IMR-90 (cell line): ENCODE measurements around the gene RETREG1. TPM values are rescaled to one million over a fixed set of nuclear protein-coding genes. Genes with fewer than 3 reads are reported as not detected.
A peak's percentile ranks its signal among the peaks of the same experiment; 100 is the strongest.

ENCODE experiments used
- ATAC-seq: fragments of 200-7000 bp; cut with Tn5 transposase; 2 replicates; pipeline ENCODE4 v1.9.1; 2020; ENCODE audit warnings: low read depth, mild to moderate bottlenecking, moderate library complexity
- BruUV-seq: library from RNA; stranded (reverse); fragments of 400-500 nt; replicated peaks from 2 replicates; lab custom pipeline; 2021; lab: Mats Ljungman, UMichigan
- CTCF ChIA-PET: fragments of 300-600 bp; formaldehyde crosslinking; extraction: SDS; loops from one replicate; lab custom pipeline; 2021; ENCODE audit warnings: antibody characterized with exemption; lab: Yijun Ruan, JAX
- POLR2A ChIA-PET: fragments of 300-600 bp; sonication (Branson Sonifier 250); formaldehyde crosslinking; loops from one replicate; lab custom pipeline; 2022; ENCODE audit warnings: antibody characterized with exemption; ENCODE audit not compliant: unreplicated experiment; lab: Charles Lee
- DNase-seq: peaks from one replicate; pipeline ENCODE4 v3.0.0; 2013
- H2AFZ ChIP-seq: replicated peaks from 2 replicates; pipeline ENCODE3; 2013; ENCODE audit warnings: low read length, mild to moderate bottlenecking; ENCODE audit not compliant: poor library complexity
- H2AK5ac ChIP-seq: 2 replicates; pipeline ENCODE4 v1.6.1; 2013; ENCODE audit warnings: low read depth, low read length, inconsistent platforms
- H2AK9ac ChIP-seq: replicated peaks from 2 replicates; pipeline ENCODE3; 2013; ENCODE audit warnings: mild to moderate bottlenecking, low read depth, low read length, moderate library complexity; ENCODE audit not compliant: poor library complexity
- H2BK120ac ChIP-seq: 2 replicates; pipeline ENCODE4 v1.6.1; 2013; ENCODE audit warnings: low read depth, low read length, inconsistent platforms
- H2BK15ac ChIP-seq: 3 replicates; pipeline ENCODE4 v1.6.1; 2013; ENCODE audit warnings: low read depth, low read length, inconsistent platforms
- H2BK20ac ChIP-seq: 2 replicates; pipeline ENCODE4 v1.6.1; 2013; ENCODE audit warnings: low read depth, mild to moderate bottlenecking, inconsistent platforms, low read length, moderate library complexity
- H2BK5ac ChIP-seq: 2 replicates; pipeline ENCODE4 v1.6.1; 2013; ENCODE audit warnings: mild to moderate bottlenecking, low read depth, low read length, inconsistent platforms; ENCODE audit not compliant: poor library complexity, severe bottlenecking
- H3K14ac ChIP-seq: replicated peaks from 2 replicates; pipeline ENCODE4 v1.6.1; 2013; ENCODE audit warnings: low read depth, low read length, inconsistent platforms
- H3K18ac ChIP-seq: 2 replicates; pipeline ENCODE4 v1.6.1; 2013; ENCODE audit warnings: low read depth, low read length, control low read depth
- H3K23ac ChIP-seq: 2 replicates; pipeline ENCODE4 v1.6.1; 2013; ENCODE audit warnings: low read depth, low read length, inconsistent platforms
- H3K27ac ChIP-seq: 2 replicates; pipeline ENCODE4 v1.5.1; 2013; ENCODE audit warnings: mild to moderate bottlenecking, control low read depth, low read length; ENCODE audit not compliant: insufficient read depth
- H3K27me3 ChIP-seq: 2 replicates; pipeline ENCODE4 v1.6.1; 2013; ENCODE audit warnings: low read length; ENCODE audit not compliant: control insufficient read depth, insufficient read depth
- H3K36me3 ChIP-seq: 2 replicates; pipeline ENCODE4 v1.6.1; 2013; ENCODE audit warnings: low read length, mixed read lengths; ENCODE audit not compliant: control insufficient read depth, insufficient read depth
- H3K4ac ChIP-seq: 2 replicates; pipeline ENCODE4 v1.6.1; 2013; ENCODE audit warnings: low read depth, low read length, inconsistent platforms
- H3K4me1 ChIP-seq: 2 replicates; pipeline ENCODE4 v1.6.1; 2013; ENCODE audit warnings: low read length, mixed read lengths; ENCODE audit not compliant: control insufficient read depth, insufficient read depth
- H3K4me2 ChIP-seq: 2 replicates; pipeline ENCODE4 v1.6.1; 2013; ENCODE audit warnings: low read depth, mild to moderate bottlenecking, control low read depth, low read length, moderate library complexity
- H3K4me3 ChIP-seq: 2 replicates; pipeline ENCODE4 v1.5.1; 2013; ENCODE audit warnings: low read depth, mild to moderate bottlenecking, control low read depth, low read length, moderate library complexity; ENCODE audit not compliant: insufficient read depth
- H3K56ac ChIP-seq: 2 replicates; pipeline ENCODE4 v1.6.1; 2013; ENCODE audit warnings: low read length, inconsistent platforms; ENCODE audit not compliant: insufficient read depth; ENCODE audit errors: extremely low read depth
- H3K79me1 ChIP-seq, 2 experiments: 2 replicates each; pipeline ENCODE4 v1.6.1; 2013; ENCODE audit warnings: low read length in 2 of 2, inconsistent platforms in 1 of 2, low read depth in 1 of 2
- H3K9ac ChIP-seq: 2 replicates; pipeline ENCODE4 v1.6.1; 2013; ENCODE audit warnings: low read depth, low read length, control low read depth
- H3K9me1 ChIP-seq: 2 replicates; pipeline ENCODE4 v1.6.1; 2013; ENCODE audit warnings: low read length, inconsistent platforms; ENCODE audit not compliant: insufficient read depth
- H3K9me3 ChIP-seq: 2 replicates; pipeline ENCODE4 v1.6.1; 2013; ENCODE audit warnings: low read length; ENCODE audit not compliant: control insufficient read depth, insufficient read depth
- H4K20me1 ChIP-seq: 2 replicates; pipeline ENCODE4 v1.6.1; 2013; ENCODE audit warnings: low read length, inconsistent platforms; ENCODE audit not compliant: insufficient read depth
- H4K5ac ChIP-seq: 2 replicates; pipeline ENCODE4 v1.6.1; 2013; ENCODE audit warnings: mild to moderate bottlenecking, low read depth, low read length, control low read depth
- H4K8ac ChIP-seq, 2 experiments: 2 replicates each; pipeline ENCODE4 v1.6.1; 2013; ENCODE audit warnings: low read depth in 2 of 2, low read length in 2 of 2, control low read depth in 1 of 2, inconsistent platforms in 1 of 2
- H4K91ac ChIP-seq: 2 replicates; pipeline ENCODE4 v1.6.1; 2013; ENCODE audit warnings: low read depth, low read length, inconsistent platforms; ENCODE audit not compliant: insufficient read depth
- NFE2L2 ChIP-seq: fragments of 150-350 bp; IDR thresholded peaks from 2 replicates; pipeline ENCODE4 v1.6.1; 2016; ENCODE audit warnings: low read depth, mild to moderate bottlenecking, low read length
- RFX5 ChIP-seq: IDR thresholded peaks from 2 replicates; pipeline ENCODE4 v1.8.0; 2012; ENCODE audit warnings: low read depth, mild to moderate bottlenecking, low read length, moderate library complexity
- WGBS, 2 experiments: methylation state at CpG; one replicate each; pipeline versions ENCODE4 v1.1.5 to v1.1.7; 2013; ENCODE audit warnings: missing lambda C conversion rate in 2 of 2; ENCODE audit not compliant: insufficient read length in 1 of 2; ENCODE audit errors: extremely low coverage in 2 of 2; 5-methylcytosine and 5-hydroxymethylcytosine counted together
- dilution Hi-C: fragments of 300-500 bp; cut with HindIII; formaldehyde crosslinking; loops from one replicate; pipeline ENCODE4 v1.14.3; 2018; ENCODE audit warnings: low sequenced_read_pairs; ENCODE audit not compliant: unreplicated experiment
- in situ Hi-C: fragments of 300-500 bp; cut with MboI; formaldehyde crosslinking; loops from 3 replicates; pipeline ENCODE4 v1.14.3; 2019; ENCODE audit warnings: low sequenced_read_pairs, inconsistent platforms, mixed read lengths
- intact Hi-C: fragments of 100-400 bp; cut with micrococcal nuclease; formaldehyde crosslinking; loops from 2 replicates; pipeline ENCODE4 v1.10.0; 2022
- polyA plus RNA-seq, 3 experiments: library from polyadenylated mRNA; depleted of rRNA; stranded (reverse); fragments of >200 nt; gene quantifications; 2 replicates each; pipeline ENCODE4 v1.2.3, GENCODE V29; 2012; ENCODE audit warnings: low replicate concordance in 1 of 3
- total RNA-seq: library from RNA; depleted of rRNA; stranded (reverse); fragments of >200 nt; gene quantifications from 2 replicates; pipeline ENCODE4 v1.2.3, GENCODE V29; 2012
- TF ChIP-seq, protein P1 (sequence below): conservative IDR thresholded peaks from 2 replicates; pipeline ENCODE4 v1.5.1; 2012; ENCODE audit warnings: mild to moderate bottlenecking, low read depth, low read length, improper control_type of control experiment

RETREG1 gene
- total and polyA plus RNA-seq, 2 of the 4 experiments (the other 2 are of a cell fraction), result not detected

DNA sequence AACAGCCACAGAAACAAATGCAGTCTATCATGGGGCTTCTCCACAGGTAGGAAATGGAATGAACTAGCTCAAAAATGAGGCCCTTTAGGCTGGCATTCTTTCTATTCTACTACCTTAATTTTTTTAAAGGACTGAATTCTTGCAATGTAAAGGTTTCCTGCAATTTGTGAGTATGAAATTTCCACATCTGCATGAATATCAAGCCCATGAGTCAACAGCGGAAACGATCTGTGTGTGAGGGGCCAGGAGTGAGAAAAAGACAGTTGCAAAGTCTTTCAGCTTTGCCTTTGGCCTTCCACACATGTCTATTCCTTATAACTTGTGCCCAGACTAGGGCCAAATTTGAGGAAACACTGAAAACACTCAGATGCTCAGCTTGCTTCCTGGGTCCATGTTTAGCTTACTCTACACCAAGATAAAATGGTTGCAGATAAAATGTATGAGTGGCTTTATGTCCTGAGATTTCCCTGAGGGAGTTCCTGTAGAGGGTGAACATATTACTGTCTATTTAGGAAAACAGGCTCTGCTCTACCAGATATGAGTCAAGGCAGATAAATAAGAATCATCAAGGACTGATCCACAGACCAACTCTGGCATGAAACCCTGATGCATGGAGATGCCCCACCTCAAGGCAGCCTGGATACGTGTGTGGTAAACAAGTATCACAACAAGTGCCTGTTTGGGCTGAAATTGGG is 46.5 kb downstream of the RETREG1 start:
- DNase-seq, result peak; percentile 31
- no peak overlapping the region for H3K18ac ChIP-seq
- H2BK20ac ChIP-seq, result no peak overlapping the region
- peaks cover 2% of the 10 kb centered on the region; the same call in 1 of the 2 replicates for H3K4me1 ChIP-seq
- no peaks in the 10 kb centered on the region for H4K20me1 ChIP-seq
- H3K4me2 ChIP-seq, result no peak overlapping the region
- no peak overlapping the region for H3K14ac ChIP-seq
- H2BK5ac ChIP-seq, result no peak overlapping the region
- H2AK5ac ChIP-seq, result no peak overlapping the region
- dilution Hi-C loops, result no loop called here
- no peak overlapping the region for H2AK9ac ChIP-seq
- TF ChIP-seq, protein P1, sequence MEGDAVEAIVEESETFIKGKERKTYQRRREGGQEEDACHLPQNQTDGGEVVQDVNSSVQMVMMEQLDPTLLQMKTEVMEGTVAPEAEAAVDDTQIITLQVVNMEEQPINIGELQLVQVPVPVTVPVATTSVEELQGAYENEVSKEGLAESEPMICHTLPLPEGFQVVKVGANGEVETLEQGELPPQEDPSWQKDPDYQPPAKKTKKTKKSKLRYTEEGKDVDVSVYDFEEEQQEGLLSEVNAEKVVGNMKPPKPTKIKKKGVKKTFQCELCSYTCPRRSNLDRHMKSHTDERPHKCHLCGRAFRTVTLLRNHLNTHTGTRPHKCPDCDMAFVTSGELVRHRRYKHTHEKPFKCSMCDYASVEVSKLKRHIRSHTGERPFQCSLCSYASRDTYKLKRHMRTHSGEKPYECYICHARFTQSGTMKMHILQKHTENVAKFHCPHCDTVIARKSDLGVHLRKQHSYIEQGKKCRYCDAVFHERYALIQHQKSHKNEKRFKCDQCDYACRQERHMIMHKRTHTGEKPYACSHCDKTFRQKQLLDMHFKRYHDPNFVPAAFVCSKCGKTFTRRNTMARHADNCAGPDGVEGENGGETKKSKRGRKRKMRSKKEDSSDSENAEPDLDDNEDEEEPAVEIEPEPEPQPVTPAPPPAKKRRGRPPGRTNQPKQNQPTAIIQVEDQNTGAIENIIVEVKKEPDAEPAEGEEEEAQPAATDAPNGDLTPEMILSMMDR, result no peak
- TF ChIP-seq RFX5, result no peak
- TF ChIP-seq NFE2L2, result no peak
- ChIA-PET POLR2A (no interaction called here), CTCF (interaction anchor here (2.6 kb wide), 1 partner anchor 17 kb away, joined by 7 read pairs; no protein-coding TSS in a partner anchor)
- no peak overlapping the region for H4K5ac ChIP-seq
- no peak overlapping the region for H2AFZ ChIP-seq
- no peak overlapping the region for H4K91ac ChIP-seq
- H3K27ac ChIP-seq, result no peak overlapping the region
- H2BK120ac ChIP-seq, result no peak overlapping the region
- H3K9me3 ChIP-seq, result no peaks in the 10 kb centered on the region
- no peaks in the 10 kb centered on the region for H3K9me1 ChIP-seq
- H3K79me1 ChIP-seq, result no peaks in the 10 kb centered on the region
- peaks cover 10% of the 10 kb centered on the region for H3K27me3 ChIP-seq
- H3K9ac ChIP-seq, result no peak overlapping the region
- in situ Hi-C loops, result no loop called here
- no CpG with 5 or more reads among the region's 3 CpGs for WGBS, 2 experiments
- intact Hi-C loops, result no loop called here
- no peak for ATAC-seq
- H3K4me3 ChIP-seq, result no peak overlapping the region
- no peak overlapping the region for H4K8ac ChIP-seq
- no peak overlapping the region for H2BK15ac ChIP-seq
- H3K56ac ChIP-seq, result no peak overlapping the region
- H3K4ac ChIP-seq, result no peak overlapping the region
- no peaks in the 10 kb centered on the region for H3K36me3 ChIP-seq
- no TSS peak for BruUV-seq
- H3K23ac ChIP-seq, result no peak overlapping the region
